Hepatocyte (in vitro differentiated cells): ENCODE data around the gene KIF3A.

Experiments used
- CTCF ChIP-seq: fragments of 200-600 bp; sonication (generic); IDR thresholded peaks from 2 replicates; pipeline ENCODE4 v1.5.1; 2016; ENCODE audit warnings: antibody characterized with exemption, mild to moderate bottlenecking; ENCODE audit not compliant: poor library complexity
- EZH2 ChIP-seq: fragments of 200-600 bp; sonication (generic); IDR thresholded peaks from 2 replicates; pipeline ENCODE4 v1.6.1; 2016; ENCODE audit warnings: antibody characterized with exemption, mild to moderate bottlenecking, borderline replicate concordance

- TF ChIP-seq CTCF (no peak), EZH2 (no peak)
These were observed 14.1 kb upstream of the KIF3A start for GRCh38 chr5:132751444-132751843.
